PC-3 (cell line): ENCODE data around the gene ARHGEF2. TPM values are rescaled to one million over a fixed set of nuclear protein-coding genes. Genes with fewer than 3 reads are reported as not detected.
A peak's percentile ranks its signal among the peaks of the same experiment; 100 is the strongest.
"Not testable (repeated sequence)": the region's sequence is repeated elsewhere in the genome, so short reads cannot be mapped to it uniquely, and the experiment has no call there.

Source experiments
- ATAC-seq: fragments of 200-7000 bp; cut with Tn5 transposase; 2 replicates; pipeline ENCODE4 v1.9.1; 2020; ENCODE audit warnings: mild to moderate bottlenecking, moderate library complexity
- BruUV-seq: library from RNA; stranded (reverse); fragments of 400-500 nt; replicated peaks from 2 replicates; lab custom pipeline; 2021; lab: Mats Ljungman, UMichigan
- CTCF ChIA-PET: fragments of 300-600 bp; sonication (Branson Sonifier 250); formaldehyde crosslinking; loops from one replicate; lab custom pipeline; 2022; ENCODE audit warnings: antibody characterized with exemption; lab: Charles Lee
- POLR2A ChIA-PET: fragments of 300-600 bp; sonication (Branson Sonifier 250); formaldehyde crosslinking; loops from one replicate; lab custom pipeline; 2022; ENCODE audit warnings: antibody characterized with exemption; ENCODE audit not compliant: unreplicated experiment; lab: Charles Lee
- DNase-seq: peaks from one replicate; pipeline ENCODE4 v3.0.0-alpha.2; 2015
- H2AFZ ChIP-seq: fragments of 300-600 bp; sonication (generic); 2 replicates; pipeline ENCODE4 v1.6.0; 2016; ENCODE audit warnings: antibody characterized with exemption, low read length
- H3F3A ChIP-seq: fragments of 300-600 bp; sonication (generic); one replicate; pipeline ENCODE4 v1.6.0; 2017; ENCODE audit warnings: antibody characterized with exemption, low read length, control low read depth, mild to moderate bottlenecking; ENCODE audit not compliant: unreplicated experiment
- H3K27ac ChIP-seq: fragments of 300-600 bp; sonication (generic); 2 replicates; pipeline ENCODE4 v1.5.1; 2016; ENCODE audit warnings: mild to moderate bottlenecking, low read length
- H3K27me3 ChIP-seq: fragments of 300-600 bp; sonication (generic); 2 replicates; pipeline ENCODE4 v1.6.1; 2016; ENCODE audit warnings: low read length, mixed read lengths
- H3K36me3 ChIP-seq: fragments of 300-600 bp; sonication (generic); 2 replicates; pipeline ENCODE4 v1.6.1; 2016; ENCODE audit warnings: low read depth, mixed run types, low read length, mixed read lengths
- H3K4me1 ChIP-seq: fragments of 300-600 bp; sonication (generic); 2 replicates; pipeline ENCODE4 v1.5.1; 2016; ENCODE audit warnings: low read length; ENCODE audit not compliant: insufficient read depth
- H3K4me2 ChIP-seq: fragments of 300-600 bp; sonication (generic); 2 replicates; pipeline ENCODE4 v1.6.0; 2016; ENCODE audit warnings: low read length
- H3K4me3 ChIP-seq: fragments of 300-600 bp; sonication (generic); 2 replicates; pipeline ENCODE4 v1.5.1; 2016; ENCODE audit warnings: mild to moderate bottlenecking, low read length, mixed read lengths
- H3K79me2 ChIP-seq: fragments of 300-600 bp; sonication (generic); 2 replicates; pipeline ENCODE4 v1.6.1; 2017; ENCODE audit warnings: low read length, mixed read lengths
- H3K9ac ChIP-seq: fragments of 300-600 bp; sonication (generic); 2 replicates; pipeline ENCODE4 v1.6.0; 2016; ENCODE audit warnings: mild to moderate bottlenecking, low read length
- H3K9me2 ChIP-seq: fragments of 300-600 bp; sonication (generic); replicated peaks from 2 replicates; pipeline ENCODE4 v1.6.1; 2016; ENCODE audit warnings: mixed run types, low read length, mixed read lengths
- H3K9me3 ChIP-seq: fragments of 300-600 bp; sonication (generic); 2 replicates; pipeline ENCODE4 v1.6.1; 2016; ENCODE audit warnings: low read length, mixed read lengths
- H4K20me1 ChIP-seq: fragments of 300-600 bp; sonication (generic); 2 replicates; pipeline ENCODE4 v1.6.1; 2016; ENCODE audit warnings: low read length, mixed read lengths
- EZH2 ChIP-seq: fragments of 300-600 bp; sonication (generic); IDR thresholded peaks from one replicate; pipeline ENCODE4 v1.6.1; 2017; ENCODE audit warnings: antibody characterized with exemption, mild to moderate bottlenecking, low read length; ENCODE audit not compliant: unreplicated experiment
- EZH2phosphoT487 ChIP-seq: fragments of 300-600 bp; sonication (generic); IDR thresholded peaks from 2 replicates; pipeline ENCODE4 v1.6.1; 2018; ENCODE audit warnings: mild to moderate bottlenecking, antibody characterized with exemption, low read length, borderline replicate concordance
- intact Hi-C: fragments of 100-400 bp; cut with micrococcal nuclease; formaldehyde crosslinking; loops from 2 replicates; pipeline ENCODE4 v1.9.0; 2023
- total RNA-seq: library from RNA; depleted of rRNA; stranded (reverse); fragments of >200 nt; gene quantifications from 2 replicates; pipeline ENCODE4 v1.2.3, GENCODE V29; 2014
- TF ChIP-seq, protein P1 (sequence below): fragments of 300-600 bp; sonication (generic); conservative IDR thresholded peaks from 2 replicates; pipeline ENCODE4 v1.5.1; 2017; ENCODE audit warnings: antibody characterized with exemption, low read depth, mild to moderate bottlenecking, low read length

ARHGEF2 gene
- total RNA-seq, 1 experiment from 2014 or later = 65.9 TPM

DNA sequence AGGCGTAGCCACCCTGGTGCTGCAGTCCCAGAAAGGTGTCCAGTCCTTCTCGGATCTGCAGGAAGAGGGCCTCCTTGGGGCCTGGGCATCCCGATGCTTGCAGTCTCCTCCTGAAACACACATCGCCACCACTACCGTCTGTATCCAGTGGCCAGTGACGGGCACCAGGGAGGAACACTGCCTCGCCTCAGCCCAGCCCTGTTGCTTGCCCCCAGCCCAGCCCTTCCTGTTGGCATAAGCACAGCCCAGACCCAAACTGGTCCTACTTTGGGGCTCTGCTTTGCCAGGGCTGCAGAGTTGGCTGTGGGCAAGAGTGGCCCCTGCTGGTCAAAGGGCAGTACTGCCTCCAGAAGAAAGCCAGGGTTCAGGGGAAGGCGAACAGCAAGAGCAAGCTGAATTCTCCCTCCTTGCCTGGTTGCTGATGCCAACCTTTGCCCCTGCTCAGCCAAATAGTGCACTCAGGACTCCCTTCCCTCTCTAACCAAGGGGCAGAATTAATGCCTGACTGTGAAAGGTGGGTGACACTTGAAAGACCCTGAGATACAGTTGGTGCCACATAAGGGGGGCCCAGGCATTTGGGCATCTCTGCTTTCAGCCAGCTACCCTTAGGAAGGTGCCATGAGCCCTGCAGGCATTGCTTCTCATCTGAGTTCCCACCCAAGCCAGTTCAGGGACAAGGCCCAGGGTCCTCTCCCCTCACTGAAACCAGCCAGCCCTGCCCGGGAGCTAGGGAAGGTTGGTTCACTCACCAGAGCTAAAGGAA lies 11.1 kb upstream of the ARHGEF2 start:
- H3F3A ChIP-seq = no peaks in the 10 kb centered on the region
- no peak for TF ChIP-seq EZH2phosphoT487
- TF ChIP-seq EZH2 = no peak
- TF ChIP-seq, protein P1, sequence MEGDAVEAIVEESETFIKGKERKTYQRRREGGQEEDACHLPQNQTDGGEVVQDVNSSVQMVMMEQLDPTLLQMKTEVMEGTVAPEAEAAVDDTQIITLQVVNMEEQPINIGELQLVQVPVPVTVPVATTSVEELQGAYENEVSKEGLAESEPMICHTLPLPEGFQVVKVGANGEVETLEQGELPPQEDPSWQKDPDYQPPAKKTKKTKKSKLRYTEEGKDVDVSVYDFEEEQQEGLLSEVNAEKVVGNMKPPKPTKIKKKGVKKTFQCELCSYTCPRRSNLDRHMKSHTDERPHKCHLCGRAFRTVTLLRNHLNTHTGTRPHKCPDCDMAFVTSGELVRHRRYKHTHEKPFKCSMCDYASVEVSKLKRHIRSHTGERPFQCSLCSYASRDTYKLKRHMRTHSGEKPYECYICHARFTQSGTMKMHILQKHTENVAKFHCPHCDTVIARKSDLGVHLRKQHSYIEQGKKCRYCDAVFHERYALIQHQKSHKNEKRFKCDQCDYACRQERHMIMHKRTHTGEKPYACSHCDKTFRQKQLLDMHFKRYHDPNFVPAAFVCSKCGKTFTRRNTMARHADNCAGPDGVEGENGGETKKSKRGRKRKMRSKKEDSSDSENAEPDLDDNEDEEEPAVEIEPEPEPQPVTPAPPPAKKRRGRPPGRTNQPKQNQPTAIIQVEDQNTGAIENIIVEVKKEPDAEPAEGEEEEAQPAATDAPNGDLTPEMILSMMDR = peak; percentile 98
- H4K20me1 ChIP-seq = no peaks in the 10 kb centered on the region
- no peak overlapping the region for H3K4me3 ChIP-seq
- POLR2A ChIA-PET = no interaction called here
- intact Hi-C loops = loop anchor here (1.0 kb wide), 2 partner anchors 51 to 260 kb away; no protein-coding TSS in a partner anchor
- DNase-seq (peak; percentile 88), ATAC-seq (peak; percentile 91)
- peak overlapping the region; percentile 52 for H2AFZ ChIP-seq
- no peaks in the 10 kb centered on the region for H3K27me3 ChIP-seq
- CTCF ChIA-PET = interaction anchor here (0.5 to 2.0 kb wide), 11 partner anchors 12 to 853 kb away, joined by 3 to 13 read pairs (median 4); partner anchors contain the start of gene ARHGEF2
- no TSS peak for BruUV-seq
- H3K27ac ChIP-seq = no peak overlapping the region
- no peak overlapping the region for H3K9ac ChIP-seq
- no peaks in the 10 kb centered on the region; the same call in 1 of the 2 replicates for H3K4me1 ChIP-seq
- H3K4me2 ChIP-seq = 0 out of 2 replicates have a peak overlapping the region, but pooled peaks have one; percentile 14
- H3K79me2 ChIP-seq = no peaks in the 10 kb centered on the region
- H3K9me3 ChIP-seq = no peaks in the 10 kb centered on the region
- no peaks in the 10 kb centered on the region for H3K36me3 ChIP-seq
- H3K9me2 ChIP-seq = no peaks in the 10 kb centered on the region

DNA sequence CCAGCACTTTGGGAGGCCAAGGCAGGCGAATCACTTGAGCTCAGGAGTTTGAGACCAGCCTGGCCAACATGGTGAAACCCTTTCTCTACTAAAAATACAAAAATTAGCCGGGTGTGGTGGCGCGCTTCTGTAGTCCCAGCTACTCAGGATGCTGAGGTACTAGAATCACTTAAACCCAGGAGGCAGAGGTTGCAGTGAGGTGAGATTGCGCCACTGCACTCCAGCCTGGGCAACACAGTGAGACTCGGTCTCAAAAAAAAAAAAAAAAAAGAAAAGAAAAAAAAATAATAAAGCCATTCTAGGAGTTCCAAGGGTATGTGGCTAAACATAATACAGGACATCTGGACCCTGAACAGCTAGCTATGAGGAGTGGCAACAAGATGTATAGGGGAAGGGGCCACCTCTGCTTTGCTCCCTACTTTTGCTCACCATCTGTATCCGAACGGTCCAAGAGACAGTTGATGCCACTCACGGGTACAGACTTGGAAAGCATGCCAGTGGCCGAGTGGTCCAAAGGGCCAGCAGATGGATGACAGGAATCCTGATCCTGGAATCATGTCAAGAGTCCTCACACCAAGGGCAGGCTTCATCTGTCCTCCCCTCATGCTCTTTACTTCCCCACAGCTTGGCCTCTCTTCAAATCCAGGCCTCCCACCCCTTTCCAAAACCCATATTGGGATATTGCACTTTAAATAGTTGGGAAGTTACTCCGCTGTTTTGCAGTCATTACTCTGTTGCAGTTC lies 6.7 kb upstream of the ARHGEF2 start:
- DNase-seq, H3K36me3 ChIP-seq, H3K79me2 ChIP-seq, H3K9me2 ChIP-seq, H3K9me3 ChIP-seq, H3K4me2 ChIP-seq, BruUV-seq, H4K20me1 ChIP-seq, intact Hi-C loops, ATAC-seq, CTCF ChIA-PET, H3K4me3 ChIP-seq, H3K27me3 ChIP-seq, H3K27ac ChIP-seq, H3F3A ChIP-seq, H2AFZ ChIP-seq, H3K9ac ChIP-seq: not testable (repeated sequence)
- POLR2A ChIA-PET = interaction anchor here (0.7 kb wide), 1 partner anchor 946 kb away, joined by 30 read pairs; no protein-coding TSS in a partner anchor
- H3K4me1 ChIP-seq = peaks cover 15% of the 10 kb centered on the region

DNA sequence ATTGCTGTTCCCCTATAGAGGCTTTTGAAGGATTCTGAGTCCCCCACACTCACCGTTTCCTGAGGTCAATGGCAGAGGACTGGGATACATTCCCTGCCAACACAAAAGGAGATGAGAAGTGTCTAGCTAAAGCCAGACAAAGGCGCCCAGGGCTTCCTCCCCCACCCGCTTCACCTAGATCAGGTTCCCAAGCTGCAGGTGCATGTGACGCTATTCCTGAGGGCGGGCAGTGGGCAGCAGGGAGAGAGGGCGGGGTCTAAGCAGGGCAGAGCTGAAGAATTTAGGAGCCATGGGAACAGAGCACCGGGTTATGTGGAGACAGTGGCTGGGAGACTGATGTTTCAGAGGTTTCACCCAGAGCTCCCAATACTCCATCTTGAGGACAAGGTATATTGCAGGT lies 6.0 kb upstream of the ARHGEF2 start:
- intact Hi-C loops = no loop called here
- ATAC-seq (no peak), DNase-seq (no peak)
- no peaks in the 10 kb centered on the region for H3F3A ChIP-seq
- H3K4me2 ChIP-seq = no peak overlapping the region
- H3K27ac ChIP-seq = no peak overlapping the region
- H3K4me1 ChIP-seq = peaks cover 22% of the 10 kb centered on the region
- no TSS peak for BruUV-seq
- H3K36me3 ChIP-seq = no peaks in the 10 kb centered on the region
- H2AFZ ChIP-seq = no peak overlapping the region
- peaks cover 1% of the 10 kb centered on the region; the same call in 1 of the 2 replicates for H3K79me2 ChIP-seq
- H3K27me3 ChIP-seq = no peaks in the 10 kb centered on the region
- no peaks in the 10 kb centered on the region for H3K9me3 ChIP-seq
- H3K9me2 ChIP-seq = no peaks in the 10 kb centered on the region
- no peak overlapping the region for H3K9ac ChIP-seq
- POLR2A ChIA-PET = interaction anchor here (0.7 kb wide), 2 partner anchors 44 to 945 kb away, joined by 4 to 30 read pairs; no protein-coding TSS in a partner anchor
- TF ChIP-seq EZH2phosphoT487 = no peak
- TF ChIP-seq, protein P1 = no peak
- no peak overlapping the region for H3K4me3 ChIP-seq
- H4K20me1 ChIP-seq = no peaks in the 10 kb centered on the region
- CTCF ChIA-PET = interaction anchor here (0.5 kb wide), 1 partner anchor 85 kb away, joined by 3 read pairs; no protein-coding TSS in a partner anchor
